ENCODE measurements around the gene IGSF8.

DNA sequence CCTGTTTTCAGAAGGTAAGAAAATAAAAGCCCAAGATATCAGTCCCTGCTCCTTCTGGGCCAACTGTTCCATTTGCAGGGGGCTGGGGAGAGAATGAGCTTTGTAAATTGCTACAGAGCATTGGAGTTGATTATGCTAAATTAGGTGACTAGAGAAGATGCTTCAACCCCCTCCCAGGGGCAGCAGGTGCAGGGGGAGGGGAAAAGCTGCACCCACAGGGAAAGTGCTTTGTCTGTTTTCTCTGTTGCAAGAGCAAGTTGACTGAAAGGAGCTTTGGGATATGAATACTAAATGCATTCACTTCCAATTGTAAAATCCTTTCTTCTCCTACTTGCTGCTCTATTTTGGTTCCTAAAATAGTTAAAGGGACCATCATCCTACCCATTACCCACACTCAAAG is 50.1 kb downstream of the IGSF8 start:
- TF ChIP-seq, protein P1, sequence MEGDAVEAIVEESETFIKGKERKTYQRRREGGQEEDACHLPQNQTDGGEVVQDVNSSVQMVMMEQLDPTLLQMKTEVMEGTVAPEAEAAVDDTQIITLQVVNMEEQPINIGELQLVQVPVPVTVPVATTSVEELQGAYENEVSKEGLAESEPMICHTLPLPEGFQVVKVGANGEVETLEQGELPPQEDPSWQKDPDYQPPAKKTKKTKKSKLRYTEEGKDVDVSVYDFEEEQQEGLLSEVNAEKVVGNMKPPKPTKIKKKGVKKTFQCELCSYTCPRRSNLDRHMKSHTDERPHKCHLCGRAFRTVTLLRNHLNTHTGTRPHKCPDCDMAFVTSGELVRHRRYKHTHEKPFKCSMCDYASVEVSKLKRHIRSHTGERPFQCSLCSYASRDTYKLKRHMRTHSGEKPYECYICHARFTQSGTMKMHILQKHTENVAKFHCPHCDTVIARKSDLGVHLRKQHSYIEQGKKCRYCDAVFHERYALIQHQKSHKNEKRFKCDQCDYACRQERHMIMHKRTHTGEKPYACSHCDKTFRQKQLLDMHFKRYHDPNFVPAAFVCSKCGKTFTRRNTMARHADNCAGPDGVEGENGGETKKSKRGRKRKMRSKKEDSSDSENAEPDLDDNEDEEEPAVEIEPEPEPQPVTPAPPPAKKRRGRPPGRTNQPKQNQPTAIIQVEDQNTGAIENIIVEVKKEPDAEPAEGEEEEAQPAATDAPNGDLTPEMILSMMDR (IDR thresholded peaks at IDR 0.05), result no peak
- TF ChIP-seq POLR2A (IDR thresholded peaks at IDR 0.05), result no peak

Data from thyroid gland (tissue), 4 donors.